GM12875 (cell line): ENCODE measurements around the gene SKAP2.

Experiments
- H3K4me3 ChIP-seq: one replicate; pipeline ENCODE4 v1.5.1; 2011; ENCODE audit warnings: low read depth, low read length, control low read depth
- TF ChIP-seq, protein P1 (sequence below): IDR thresholded peaks from 2 replicates; pipeline ENCODE4 v1.5.1; 2011; ENCODE audit warnings: low read depth, mild to moderate bottlenecking, control low read depth, inconsistent platforms, low read length, moderate library complexity, borderline replicate concordance; ENCODE audit not compliant: insufficient read depth

SKAP2 gene

DNA sequence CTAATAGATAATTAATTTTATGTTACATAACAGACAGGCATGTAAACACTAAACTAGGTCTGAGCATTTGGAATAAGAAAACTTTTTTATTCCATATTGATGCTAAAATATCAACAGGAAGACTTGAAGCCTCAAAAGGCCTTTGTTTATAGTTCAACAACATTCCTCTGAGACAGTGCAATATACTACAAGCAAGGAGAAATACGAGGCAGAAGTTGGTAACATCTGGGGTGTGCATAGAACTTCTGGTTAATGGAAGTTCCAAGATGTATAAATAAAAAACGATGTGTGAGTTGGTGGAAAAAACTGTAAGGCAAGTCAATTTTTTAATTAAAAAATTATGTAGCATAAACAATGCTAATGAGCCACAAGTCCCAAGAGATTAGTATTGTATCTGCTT, 139.6 kb downstream of the SKAP2 start:
- H3K4me3 ChIP-seq = no peak overlapping the region
- TF ChIP-seq, protein P1, sequence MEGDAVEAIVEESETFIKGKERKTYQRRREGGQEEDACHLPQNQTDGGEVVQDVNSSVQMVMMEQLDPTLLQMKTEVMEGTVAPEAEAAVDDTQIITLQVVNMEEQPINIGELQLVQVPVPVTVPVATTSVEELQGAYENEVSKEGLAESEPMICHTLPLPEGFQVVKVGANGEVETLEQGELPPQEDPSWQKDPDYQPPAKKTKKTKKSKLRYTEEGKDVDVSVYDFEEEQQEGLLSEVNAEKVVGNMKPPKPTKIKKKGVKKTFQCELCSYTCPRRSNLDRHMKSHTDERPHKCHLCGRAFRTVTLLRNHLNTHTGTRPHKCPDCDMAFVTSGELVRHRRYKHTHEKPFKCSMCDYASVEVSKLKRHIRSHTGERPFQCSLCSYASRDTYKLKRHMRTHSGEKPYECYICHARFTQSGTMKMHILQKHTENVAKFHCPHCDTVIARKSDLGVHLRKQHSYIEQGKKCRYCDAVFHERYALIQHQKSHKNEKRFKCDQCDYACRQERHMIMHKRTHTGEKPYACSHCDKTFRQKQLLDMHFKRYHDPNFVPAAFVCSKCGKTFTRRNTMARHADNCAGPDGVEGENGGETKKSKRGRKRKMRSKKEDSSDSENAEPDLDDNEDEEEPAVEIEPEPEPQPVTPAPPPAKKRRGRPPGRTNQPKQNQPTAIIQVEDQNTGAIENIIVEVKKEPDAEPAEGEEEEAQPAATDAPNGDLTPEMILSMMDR = no peak

DNA sequence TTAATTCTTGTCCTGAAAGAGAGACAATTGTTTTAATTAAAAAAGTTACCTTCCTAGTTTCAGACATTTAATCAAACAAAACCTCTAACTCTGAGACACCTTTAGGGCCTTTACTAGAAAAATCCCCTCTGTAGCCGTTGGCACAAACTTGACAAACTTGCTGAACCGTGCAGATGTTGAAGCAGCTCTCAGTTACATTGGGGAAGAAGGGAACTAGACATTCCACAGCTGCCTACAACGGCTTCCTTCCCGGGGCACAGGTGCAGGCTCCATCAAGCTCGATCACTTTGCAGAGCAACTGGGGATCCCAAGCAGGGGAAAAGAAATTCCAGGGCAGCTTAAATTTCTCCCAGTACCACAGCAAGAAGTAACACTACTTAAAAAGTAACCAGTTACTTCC, 141.3 kb downstream of the SKAP2 start:
- TF ChIP-seq, protein P1 = no peak
- no peak overlapping the region for H3K4me3 ChIP-seq

DNA sequence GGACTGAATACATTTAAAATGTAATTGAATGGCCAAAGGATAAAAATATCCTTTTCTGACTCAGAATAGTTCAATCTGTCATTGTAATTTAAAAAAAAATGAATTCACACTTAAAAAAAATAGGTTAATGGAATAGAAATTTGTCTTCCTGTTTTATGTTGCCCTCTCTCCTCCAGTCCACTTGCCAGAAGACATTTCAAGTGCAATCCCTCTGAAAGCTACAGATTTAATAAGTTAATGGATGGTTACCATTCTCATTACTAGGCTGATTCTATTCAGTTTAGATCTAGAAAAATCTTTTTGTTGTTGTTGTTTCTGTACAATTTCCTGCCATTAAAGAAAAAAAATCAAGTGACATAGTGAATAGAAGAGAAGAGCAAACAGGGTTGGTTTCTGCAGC, 142.9 kb downstream of the SKAP2 start:
- no peak overlapping the region for H3K4me3 ChIP-seq
- TF ChIP-seq, protein P1 = no peak

DNA sequence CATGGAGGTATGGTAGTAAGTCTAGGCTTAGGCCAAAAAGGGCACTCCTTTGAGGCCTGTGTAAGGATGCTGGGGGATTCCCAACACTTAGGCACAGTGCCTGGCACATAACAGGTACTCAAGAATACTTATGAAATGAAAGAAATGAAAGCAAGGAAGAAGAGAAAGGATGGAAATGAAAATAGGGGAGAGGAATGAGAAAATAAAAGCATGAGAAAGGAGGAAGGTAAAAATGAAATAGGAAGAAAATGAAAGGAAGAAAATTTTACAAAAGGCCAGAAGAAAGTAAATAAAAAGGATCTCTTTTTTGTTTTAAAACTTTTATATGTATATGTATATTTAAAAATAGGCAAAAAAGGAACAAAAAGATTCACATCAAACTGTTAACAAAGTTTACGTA, 146.3 kb downstream of the SKAP2 start:
- H3K4me3 ChIP-seq = no peak overlapping the region
- TF ChIP-seq, protein P1 = no peak

DNA sequence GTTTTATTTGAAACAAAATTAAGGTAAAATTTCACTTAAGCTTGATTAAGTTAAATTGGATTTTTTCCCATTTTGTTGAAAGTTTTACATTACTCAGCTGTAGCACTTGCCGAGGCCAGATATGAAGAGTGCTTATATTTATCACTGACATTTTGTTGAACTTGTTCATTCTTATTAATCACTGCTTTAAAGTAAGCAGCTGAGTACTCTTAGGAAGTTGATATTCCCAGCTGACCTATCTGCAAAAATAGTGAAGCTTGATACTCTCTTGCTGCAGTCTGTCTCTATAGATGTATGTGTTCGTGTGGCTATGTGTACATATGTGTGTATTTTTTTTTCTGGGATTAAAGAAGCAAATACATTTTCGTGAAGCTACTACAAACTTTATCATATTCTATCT, 150.0 kb downstream of the SKAP2 start:
- no peak overlapping the region for H3K4me3 ChIP-seq
- TF ChIP-seq, protein P1 = no peak

DNA sequence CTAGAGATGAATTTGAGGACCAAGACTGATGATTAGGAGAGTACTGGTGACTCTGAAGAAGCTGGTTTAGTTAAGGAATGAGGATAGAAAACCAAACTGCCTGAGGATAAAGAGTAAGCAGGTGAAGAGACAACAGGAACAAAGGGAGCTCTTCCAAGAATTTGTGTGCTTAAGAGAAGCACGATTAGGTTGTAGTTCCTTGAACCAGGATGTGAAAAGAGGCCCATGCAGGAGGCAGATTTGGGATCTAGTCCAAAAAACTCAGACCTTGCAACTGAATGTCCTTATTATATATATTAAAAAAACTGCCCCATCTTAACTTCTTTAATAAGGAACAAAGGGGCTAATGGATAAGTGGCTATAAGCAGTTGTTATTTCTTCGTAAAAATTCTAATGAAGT, 150.4 kb downstream of the SKAP2 start:
- H3K4me3 ChIP-seq = no peak overlapping the region
- TF ChIP-seq, protein P1 = no peak

DNA sequence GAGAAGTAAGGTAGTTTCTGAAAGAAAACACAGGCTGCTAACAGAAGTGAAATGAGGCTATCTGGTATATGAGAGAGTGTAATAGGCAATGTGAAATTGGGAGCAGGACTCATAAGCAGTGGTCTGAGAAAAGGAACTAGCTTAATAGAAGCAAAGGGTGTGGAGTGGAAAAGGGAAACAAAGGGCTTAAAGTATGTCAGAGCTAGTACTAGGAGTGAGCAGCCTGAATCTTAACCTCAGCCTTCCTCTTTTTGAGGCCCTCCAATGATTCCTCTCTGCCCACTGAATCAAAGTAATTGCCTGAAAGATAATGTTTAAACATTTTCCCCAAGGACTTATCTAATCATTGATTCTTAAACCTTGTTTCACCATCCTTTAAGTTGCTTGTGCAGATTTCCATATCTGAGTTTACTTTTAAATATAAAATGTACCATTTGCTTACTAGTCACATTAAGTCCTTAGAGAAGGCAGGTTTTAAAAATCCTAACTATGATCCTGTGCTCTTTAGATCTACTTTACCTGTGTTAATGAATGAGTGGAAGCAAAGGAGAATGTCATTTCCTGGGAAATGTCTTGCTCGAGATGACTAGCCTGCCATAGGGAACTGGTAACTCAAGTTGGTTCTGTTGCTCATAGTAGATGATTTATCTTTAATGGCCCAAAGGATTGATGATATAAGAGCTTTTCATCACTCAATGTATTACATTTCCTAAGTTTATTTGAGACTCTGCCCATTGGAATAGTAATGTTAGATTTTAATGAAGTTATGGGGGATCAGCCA, 155.0 kb downstream of the SKAP2 start:
- H3K4me3 ChIP-seq = no peak overlapping the region
- TF ChIP-seq, protein P1 = no peak
